HCT116 (cell line): ENCODE results near the gene RBBP8NL. TPM values are rescaled to one million over a fixed set of nuclear protein-coding genes. Genes with fewer than 3 reads are reported as not detected.

Experiments used
- ATAC-seq: fragments of 200-7000 bp; cut with Tn5 transposase; 2 replicates; pipeline ENCODE4 v1.9.1; 2020; ENCODE audit warnings: mild to moderate bottlenecking, moderate library complexity
- BruUV-seq: library from RNA; stranded (reverse); fragments of 400-500 nt; replicated peaks from 2 replicates; lab custom pipeline; 2021; lab: Mats Ljungman, UMichigan
- CTCF ChIA-PET: fragments of 300-600 bp; sonication (Branson Sonifier 250); formaldehyde crosslinking; loops from one replicate; lab custom pipeline; 2021; ENCODE audit warnings: antibody characterized with exemption; lab: Charles Lee
- POLR2A ChIA-PET: fragments of 300-600, 350-600 bp; sonication (Branson Sonifier 250); formaldehyde crosslinking; loops from one replicate; lab custom pipeline; 2021; ENCODE audit warnings: antibody characterized with exemption; lab: Charles Lee
- RAD21 ChIA-PET, 2 experiments: fragments of 300-600 bp; sonication (Branson Sonifier 250); formaldehyde crosslinking; loops; one replicate each; lab custom pipeline; 2023; ENCODE audit warnings: low total read pairs in 2 of 2; ENCODE audit not compliant: uncharacterized antibody in 2 of 2, unreplicated experiment in 2 of 2, low non-redundant PET in 1 of 2; lab: Charles Lee
- DNase-seq: peaks from one replicate; pipeline ENCODE4 v3.0.0-alpha.2; 2010; ENCODE audit warnings: low read depth, low spot score
- H2AFZ ChIP-seq: fragments of 200-600 bp; shearing (Covaris generic), sonication (generic); 2 replicates; pipeline ENCODE4 v1.6.1; 2017; ENCODE audit warnings: low read depth, mixed run types, mixed read lengths, antibody characterized with exemption, low read length; ENCODE audit not compliant: poor library complexity, severe bottlenecking
- H3K27ac ChIP-seq: 2 replicates; pipeline ENCODE4 v1.5.1; 2012; ENCODE audit warnings: low read depth, low read length
- H3K27me3 ChIP-seq: fragments of 200-600 bp; sonication (generic); 2 replicates; pipeline ENCODE4 v1.6.1; 2016; ENCODE audit warnings: mixed run types, low read length, mixed read lengths; ENCODE audit not compliant: insufficient read depth
- H3K36me3 ChIP-seq, 2 experiments: fragments of 200-500 bp in 1 of 2; fragments of 200-600 bp in 1 of 2; sonication (Bioruptor generic) in 1 of 2; sonication (generic) in 1 of 2; 2 replicates each; pipeline versions ENCODE4 v1.5.1 to v1.6.1; 2014 to 2016; ENCODE audit warnings: low read length in 2 of 2, inconsistent platforms in 1 of 2, mixed read lengths in 1 of 2, mixed run types in 1 of 2; ENCODE audit not compliant: insufficient read depth in 2 of 2, control insufficient read depth in 1 of 2
- H3K4me1 ChIP-seq, 2 experiments: fragments of 200-600 bp in 1 of 2; sonication (generic) in 1 of 2; 2 replicates each; pipeline versions ENCODE4 v1.5.1 to v1.6.1; 2012 to 2017; ENCODE audit warnings: low read length in 2 of 2, inconsistent platforms in 1 of 2, mild to moderate bottlenecking in 1 of 2, mixed read lengths in 1 of 2, mixed run types in 1 of 2, moderate library complexity in 1 of 2; ENCODE audit not compliant: insufficient read depth in 2 of 2, control insufficient read depth in 1 of 2
- H3K4me2 ChIP-seq: fragments of 200-600 bp; sonication (generic); 2 replicates; pipeline ENCODE4 v1.6.1; 2017; ENCODE audit warnings: mixed run types, low read length, mixed read lengths
- H3K4me3 ChIP-seq, 2 experiments: fragments of 200-600 bp in 1 of 2; sonication (generic) in 1 of 2; replicated peaks in 1 of 2; 2 replicates each; pipeline ENCODE4 v1.5.1; 2011 to 2016; ENCODE audit warnings: low read length in 2 of 2, control low read depth in 1 of 2, low read depth in 1 of 2, mild to moderate bottlenecking in 1 of 2, mixed read lengths in 1 of 2, mixed run types in 1 of 2
- H3K79me2 ChIP-seq: fragments of 200-600 bp; sonication (generic); 2 replicates; pipeline ENCODE4 v1.6.1; 2017; ENCODE audit warnings: mild to moderate bottlenecking, mixed run types, low read length, moderate library complexity, mixed read lengths; ENCODE audit not compliant: insufficient read depth
- H3K9ac ChIP-seq: fragments of 200-600 bp; sonication (generic); 2 replicates; pipeline ENCODE4 v1.6.1; 2016; ENCODE audit warnings: low read length, mixed read lengths
- H3K9me2 ChIP-seq: fragments of 200-600 bp; sonication (generic), shearing (Covaris generic); 2 replicates; pipeline ENCODE4 v1.6.1; 2017; ENCODE audit warnings: mixed run types, mild to moderate bottlenecking, moderate library complexity; ENCODE audit not compliant: insufficient read depth
- H3K9me3 ChIP-seq, 2 experiments: fragments of 200-500 bp in 1 of 2; fragments of 200-600 bp in 1 of 2; sonication (Bioruptor generic) in 1 of 2; sonication (generic) in 1 of 2; 2 replicates each; pipeline ENCODE4 v1.6.1; 2014 to 2017; ENCODE audit warnings: low read length in 2 of 2, mixed read lengths in 2 of 2, inconsistent platforms in 1 of 2, low read depth in 1 of 2, mild to moderate bottlenecking in 1 of 2, mixed run types in 1 of 2, moderate library complexity in 1 of 2; ENCODE audit not compliant: control insufficient read depth in 1 of 2, insufficient read depth in 1 of 2
- H4K20me1 ChIP-seq: fragments of 200-600 bp; sonication (generic), shearing (Covaris generic); 2 replicates; pipeline ENCODE4 v1.6.1; 2017; ENCODE audit warnings: mixed run types, mild to moderate bottlenecking, moderate library complexity; ENCODE audit not compliant: insufficient read depth
- CEBPB ChIP-seq: IDR thresholded peaks from 2 replicates; pipeline ENCODE4 v1.6.1; 2012; ENCODE audit warnings: low read depth
- REST ChIP-seq: IDR thresholded peaks from 2 replicates; pipeline ENCODE4 v1.6.1; 2012; ENCODE audit warnings: low read depth
- TCF7L2 ChIP-seq: IDR thresholded peaks from 2 replicates; pipeline ENCODE4 v1.7.0; 2011; ENCODE audit warnings: borderline replicate concordance, inconsistent platforms; ENCODE audit not compliant: insufficient read depth, insufficient read length; ENCODE audit errors: extremely low read depth
- intact Hi-C: fragments of 100-400 bp; cut with micrococcal nuclease; formaldehyde crosslinking; loops from 2 replicates; pipeline ENCODE4 v1.10.0; 2022
- total RNA-seq: library from RNA; stranded (reverse); gene quantifications from one replicate; pipeline ENCODE4 v1.2.1, GENCODE V29; 2021; ENCODE audit not compliant: unreplicated experiment
- TF ChIP-seq, protein P1 (sequence below): IDR thresholded peaks from 2 replicates; pipeline ENCODE4 v1.6.1; 2011; ENCODE audit warnings: mild to moderate bottlenecking, low read length, moderate library complexity; ENCODE audit not compliant: insufficient replicate concordance; ENCODE audit errors: extremely low read depth

The RBBP8NL gene
- total RNA-seq, 1 experiment from 2014 or later, result 0.59 TPM

DNA sequence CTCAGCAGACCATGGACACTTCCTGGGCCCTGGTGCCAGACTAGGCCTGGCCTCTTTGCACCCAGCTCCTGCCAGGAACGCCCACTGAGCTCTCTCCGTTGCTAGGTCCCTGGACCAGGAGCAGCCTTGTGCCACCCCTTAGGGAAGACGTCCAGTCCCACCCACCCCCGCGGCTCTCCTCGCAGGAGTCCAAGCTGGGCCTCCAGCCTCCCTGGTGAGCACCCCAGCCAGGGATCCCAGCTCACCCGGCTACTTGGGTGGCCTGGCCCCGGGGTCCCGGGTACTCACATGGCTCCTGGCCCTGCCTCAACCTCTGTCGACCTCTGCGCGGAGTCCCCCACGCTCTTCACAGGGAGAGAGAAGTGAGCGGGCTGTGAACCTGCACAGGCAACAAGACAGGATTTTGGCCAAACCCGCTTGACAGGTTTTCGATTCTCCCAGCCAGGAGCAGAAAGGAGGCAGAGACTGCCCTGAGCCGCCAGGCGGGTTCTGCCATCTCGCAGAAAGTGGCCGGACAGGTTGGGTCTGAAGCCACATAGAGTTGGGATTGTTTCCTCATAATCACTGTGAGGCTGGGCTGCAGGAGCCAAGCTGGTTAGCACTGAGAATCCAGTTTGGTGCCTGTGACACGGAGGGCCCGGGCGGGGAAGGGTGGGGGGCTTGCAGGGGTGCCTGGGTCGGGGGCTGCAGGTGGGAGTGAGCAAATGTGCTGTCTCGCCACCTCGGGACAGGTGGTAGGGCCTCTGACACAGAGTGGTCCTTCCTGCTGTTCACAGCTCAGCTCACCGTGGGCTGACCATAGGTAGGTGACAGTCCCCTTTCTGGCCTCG is at the start of gene RBBP8NL (continued):
- TF ChIP-seq REST, result no peak
- TF ChIP-seq, all 23 proteins: peak for 4

- H3K4me2 ChIP-seq, result no peak overlapping the region
- H3K4me1 ChIP-seq, result no peaks in the 10 kb centered on the region
- H3K9me2 ChIP-seq, result no peaks in the 10 kb centered on the region
- intact Hi-C loops, result no loop called here
- H3K36me3 ChIP-seq, result no peaks in the 10 kb centered on the region
- H3K9me3 ChIP-seq, result no peaks in the 10 kb centered on the region
- no peak for DNase-seq
- TF ChIP-seq REST, result no peak
- TF ChIP-seq CEBPB, result no peak
- no peak for TF ChIP-seq TCF7L2
- TF ChIP-seq, protein P1, sequence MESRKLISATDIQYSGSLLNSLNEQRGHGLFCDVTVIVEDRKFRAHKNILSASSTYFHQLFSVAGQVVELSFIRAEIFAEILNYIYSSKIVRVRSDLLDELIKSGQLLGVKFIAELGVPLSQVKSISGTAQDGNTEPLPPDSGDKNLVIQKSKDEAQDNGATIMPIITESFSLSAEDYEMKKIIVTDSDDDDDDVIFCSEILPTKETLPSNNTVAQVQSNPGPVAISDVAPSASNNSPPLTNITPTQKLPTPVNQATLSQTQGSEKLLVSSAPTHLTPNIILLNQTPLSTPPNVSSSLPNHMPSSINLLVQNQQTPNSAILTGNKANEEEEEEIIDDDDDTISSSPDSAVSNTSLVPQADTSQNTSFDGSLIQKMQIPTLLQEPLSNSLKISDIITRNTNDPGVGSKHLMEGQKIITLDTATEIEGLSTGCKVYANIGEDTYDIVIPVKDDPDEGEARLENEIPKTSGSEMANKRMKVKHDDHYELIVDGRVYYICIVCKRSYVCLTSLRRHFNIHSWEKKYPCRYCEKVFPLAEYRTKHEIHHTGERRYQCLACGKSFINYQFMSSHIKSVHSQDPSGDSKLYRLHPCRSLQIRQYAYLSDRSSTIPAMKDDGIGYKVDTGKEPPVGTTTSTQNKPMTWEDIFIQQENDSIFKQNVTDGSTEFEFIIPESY, result no peak
- TF ChIP-seq, all 23 proteins: peak for 0
- H3K9ac ChIP-seq, result no peak overlapping the region
- ChIA-PET RAD21 (no interaction called here), POLR2A (interaction anchor here (0.7 kb wide), 1 partner anchor 15 kb away, joined by 3 read pairs; no protein-coding TSS in a partner anchor), CTCF (no interaction called here)
- H3K79me2 ChIP-seq, result no peaks in the 10 kb centered on the region
- H3K27ac ChIP-seq, result no peak overlapping the region
- no TSS peak for BruUV-seq
- no peak overlapping the region for H2AFZ ChIP-seq
- ATAC-seq, result no peak
- no peak overlapping the region for H3K4me3 ChIP-seq
- no peaks in the 10 kb centered on the region for H4K20me1 ChIP-seq
- H3K27me3 ChIP-seq, result no peaks in the 10 kb centered on the region
Observed at GRCh38 chr20:62476056-62476838, 48.9 kb upstream of the RBBP8NL start.
